B cell (primary cell): ENCODE results near the gene RIOK2.

ENCODE experiments used
- CTCF ChIP-seq: fragments of 200-600 bp; IDR thresholded peaks from one replicate; pipeline ENCODE4 v1.8.0; 2022; ENCODE audit warnings: antibody characterized with exemption, mild to moderate bottlenecking
- EZH2 ChIP-seq: IDR thresholded peaks from 2 replicates; pipeline ENCODE4 v1.6.1; 2012; ENCODE audit warnings: borderline replicate concordance, low read depth, mild to moderate bottlenecking, moderate library complexity, low read length; ENCODE audit not compliant: insufficient read depth, poor library complexity, severe bottlenecking

GRCh38 chr5:97223596-97223995 lies 40.5 kb upstream of the RIOK2 start:
- TF ChIP-seq CTCF (no peak), EZH2 (no peak)
